Measurements from ENCODE around the gene ERN2. TPM values are rescaled to one million over a fixed set of nuclear protein-coding genes. Genes with fewer than 3 reads are reported as not detected.

ERN2 gene
- total and polyA plus RNA-seq, 2 of the 4 experiments (the other 2 are of a cell fraction) = 0.39 to 0.54 TPM

DNA sequence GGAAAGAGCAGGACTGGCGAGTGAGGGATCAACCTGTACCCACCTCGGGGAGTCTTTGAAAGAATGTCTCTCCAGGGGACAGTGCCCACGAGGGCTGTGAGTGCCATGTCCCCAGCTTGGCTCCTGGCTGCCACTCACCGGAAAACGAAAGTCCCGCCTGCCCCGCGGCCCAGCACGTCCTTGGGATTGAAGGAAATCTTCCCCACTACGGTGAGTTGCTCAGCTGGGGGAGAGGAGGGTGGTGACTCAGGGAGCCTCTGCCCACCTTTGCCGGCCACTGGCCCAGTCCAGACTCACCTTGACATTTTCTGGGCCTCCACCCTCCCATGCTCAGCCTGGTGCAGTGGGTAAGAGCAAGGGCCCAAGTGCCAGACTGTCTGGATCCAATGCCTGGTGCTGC, 17.3 kb downstream of the ERN2 start:
- H3K14ac ChIP-seq (replicated peaks; ENCODE audit: low read depth, low read length) = no peak overlapping the region
- H4K20me1 ChIP-seq (ENCODE audit: insufficient read depth, low read length) = no peaks in the 10 kb centered on the region
- no peak overlapping the region for H3K4ac ChIP-seq (ENCODE audit: low read depth, low read length)
- H4K91ac ChIP-seq (ENCODE audit: insufficient read depth, low read depth, low read length) = no peak overlapping the region
- H2BK5ac ChIP-seq (ENCODE audit: low read depth, low read length, poor library complexity, severe bottlenecking) = no peak overlapping the region
- H2BK120ac ChIP-seq (ENCODE audit: low read depth, low read length) = no peak overlapping the region
- dilution Hi-C loops (cut with HindIII; ENCODE audit: low sequenced_read_pairs, unreplicated experiment) = no loop called here
- no peak overlapping the region for H3K56ac ChIP-seq (ENCODE audit: extremely low read depth, insufficient read depth, low read length)
- BruUV-seq (replicated peaks) = no TSS peak
- H2AK9ac ChIP-seq (replicated peaks; ENCODE audit: low read depth, low read length, poor library complexity) = no peak overlapping the region
- H3K27ac ChIP-seq (ENCODE audit: insufficient read depth, low read length) = no peak overlapping the region
- intact Hi-C loops (cut with micrococcal nuclease) = no loop called here
- H4K5ac ChIP-seq (ENCODE audit: low read depth, low read length) = no peak overlapping the region
- ATAC-seq (ENCODE audit: low read depth) (no peak), DNase-seq (no peak)
- no peak overlapping the region for H3K18ac ChIP-seq (ENCODE audit: low read depth, low read length)
- H3K79me1 ChIP-seq (ENCODE audit: low read depth in 1 of 2, low read length in 2 of 2) = no peaks in the 10 kb centered on the region
- no peak overlapping the region for H3K4me3 ChIP-seq (ENCODE audit: insufficient read depth, low read depth, low read length)
- peaks cover 11% of the 10 kb centered on the region for H3K4me1 ChIP-seq (ENCODE audit: control insufficient read depth, insufficient read depth, low read length)
- no peak overlapping the region for H2BK15ac ChIP-seq (ENCODE audit: low read depth, low read length)
- peaks cover 7% of the 10 kb centered on the region for H3K36me3 ChIP-seq (ENCODE audit: control insufficient read depth, insufficient read depth, low read length)
- H2BK20ac ChIP-seq (ENCODE audit: low read depth, low read length) = no peak overlapping the region
- no peak overlapping the region for H3K23ac ChIP-seq (ENCODE audit: low read depth, low read length)
- peak overlapping the region; percentile 33 for H2AFZ ChIP-seq (replicated peaks; ENCODE audit: low read length, poor library complexity)
- in situ Hi-C loops (cut with MboI; ENCODE audit: low sequenced_read_pairs) = loop anchor here (25.0 kb wide), 1 partner anchor 817 kb away; no protein-coding TSS in a partner anchor
- no peak overlapping the region for H2AK5ac ChIP-seq (ENCODE audit: low read depth, low read length)
- H3K4me2 ChIP-seq (ENCODE audit: low read depth, low read length) = no peak overlapping the region
- no peak overlapping the region for H4K8ac ChIP-seq (ENCODE audit: low read depth in 2 of 2, low read length in 2 of 2)
- POLR2A ChIA-PET (ENCODE audit: unreplicated experiment) = no interaction called here
- peaks cover 4% of the 10 kb centered on the region; the same call in 1 of the 2 replicates for H3K9me1 ChIP-seq (ENCODE audit: insufficient read depth, low read length)
- H3K27me3 ChIP-seq (ENCODE audit: control insufficient read depth, insufficient read depth, low read length) = no peaks in the 10 kb centered on the region
- no peaks in the 10 kb centered on the region for H3K9me3 ChIP-seq (ENCODE audit: control insufficient read depth, insufficient read depth, low read length)
- no peak overlapping the region for H3K9ac ChIP-seq (ENCODE audit: low read depth, low read length)
- 74% methylated on average over 3 of the region's 11 CpGs; no CpG with 5 or more reads in 1 of the 2 experiments for WGBS, 2 experiments (ENCODE audit: extremely low coverage in 2 of 2, insufficient read length in 1 of 2)
- CTCF ChIA-PET = no interaction called here
- TF ChIP-seq POLR2A (IDR thresholded peaks at IDR 0.05; ENCODE audit: low read depth, low read length) (no peak), CEBPB (IDR thresholded peaks at IDR 0.05; ENCODE audit: low read depth, low read length) (no peak), NFE2L2 (IDR thresholded peaks at IDR 0.05; ENCODE audit: low read depth, low read length) (no peak), MXI1 (IDR thresholded peaks at IDR 0.05; ENCODE audit: borderline replicate concordance, low read depth, low read length) (no peak), BHLHE40 (IDR thresholded peaks at IDR 0.05; ENCODE audit: low read depth, low read length) (no peak)
- TF ChIP-seq, protein P1, sequence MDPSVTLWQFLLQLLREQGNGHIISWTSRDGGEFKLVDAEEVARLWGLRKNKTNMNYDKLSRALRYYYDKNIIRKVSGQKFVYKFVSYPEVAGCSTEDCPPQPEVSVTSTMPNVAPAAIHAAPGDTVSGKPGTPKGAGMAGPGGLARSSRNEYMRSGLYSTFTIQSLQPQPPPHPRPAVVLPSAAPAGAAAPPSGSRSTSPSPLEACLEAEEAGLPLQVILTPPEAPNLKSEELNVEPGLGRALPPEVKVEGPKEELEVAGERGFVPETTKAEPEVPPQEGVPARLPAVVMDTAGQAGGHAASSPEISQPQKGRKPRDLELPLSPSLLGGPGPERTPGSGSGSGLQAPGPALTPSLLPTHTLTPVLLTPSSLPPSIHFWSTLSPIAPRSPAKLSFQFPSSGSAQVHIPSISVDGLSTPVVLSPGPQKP (IDR thresholded peaks at IDR 0.05; ENCODE audit: borderline replicate concordance, low read depth, low read length) = no peak
- TF ChIP-seq, protein P2, sequence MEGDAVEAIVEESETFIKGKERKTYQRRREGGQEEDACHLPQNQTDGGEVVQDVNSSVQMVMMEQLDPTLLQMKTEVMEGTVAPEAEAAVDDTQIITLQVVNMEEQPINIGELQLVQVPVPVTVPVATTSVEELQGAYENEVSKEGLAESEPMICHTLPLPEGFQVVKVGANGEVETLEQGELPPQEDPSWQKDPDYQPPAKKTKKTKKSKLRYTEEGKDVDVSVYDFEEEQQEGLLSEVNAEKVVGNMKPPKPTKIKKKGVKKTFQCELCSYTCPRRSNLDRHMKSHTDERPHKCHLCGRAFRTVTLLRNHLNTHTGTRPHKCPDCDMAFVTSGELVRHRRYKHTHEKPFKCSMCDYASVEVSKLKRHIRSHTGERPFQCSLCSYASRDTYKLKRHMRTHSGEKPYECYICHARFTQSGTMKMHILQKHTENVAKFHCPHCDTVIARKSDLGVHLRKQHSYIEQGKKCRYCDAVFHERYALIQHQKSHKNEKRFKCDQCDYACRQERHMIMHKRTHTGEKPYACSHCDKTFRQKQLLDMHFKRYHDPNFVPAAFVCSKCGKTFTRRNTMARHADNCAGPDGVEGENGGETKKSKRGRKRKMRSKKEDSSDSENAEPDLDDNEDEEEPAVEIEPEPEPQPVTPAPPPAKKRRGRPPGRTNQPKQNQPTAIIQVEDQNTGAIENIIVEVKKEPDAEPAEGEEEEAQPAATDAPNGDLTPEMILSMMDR (conservative IDR thresholded peaks at IDR 0.05; ENCODE audit: low read depth, low read length) = no peak
